ENCODE results near the gene RNF166. TPM values are rescaled to one million over a fixed set of nuclear protein-coding genes. Genes with fewer than 3 reads are reported as not detected.
A peak's percentile ranks its signal among the peaks of the same experiment; 100 is the strongest.

Gene RNF166
- total and polyA plus RNA-seq, 2 of the 13 experiments (the other 11 are each of a cell fraction or from before 2014, with no cell fraction given), result 21.4 to 23.0 TPM

DNA sequence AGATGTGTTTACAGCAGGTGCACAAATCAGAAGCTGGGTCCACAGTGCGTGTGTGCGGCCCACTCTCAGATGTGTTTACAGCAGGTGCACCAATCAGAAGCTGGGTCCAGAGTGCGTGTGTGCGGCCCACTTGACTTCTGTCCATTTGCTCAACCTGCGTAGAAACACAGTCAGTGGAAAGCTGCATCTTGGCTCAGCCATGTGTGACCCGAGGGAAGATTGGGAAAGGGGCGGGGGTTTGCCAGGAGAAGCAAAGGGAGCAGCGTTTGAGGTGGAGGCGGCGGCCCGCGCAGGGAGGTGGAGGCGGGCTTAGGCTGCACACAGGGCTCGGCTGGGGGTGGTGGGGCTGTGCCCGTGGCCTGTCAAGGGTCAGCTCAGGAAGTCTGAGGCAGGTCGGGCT lies 4.3 kb upstream of the RNF166 start (continued):
- TF ChIP-seq, protein P1, sequence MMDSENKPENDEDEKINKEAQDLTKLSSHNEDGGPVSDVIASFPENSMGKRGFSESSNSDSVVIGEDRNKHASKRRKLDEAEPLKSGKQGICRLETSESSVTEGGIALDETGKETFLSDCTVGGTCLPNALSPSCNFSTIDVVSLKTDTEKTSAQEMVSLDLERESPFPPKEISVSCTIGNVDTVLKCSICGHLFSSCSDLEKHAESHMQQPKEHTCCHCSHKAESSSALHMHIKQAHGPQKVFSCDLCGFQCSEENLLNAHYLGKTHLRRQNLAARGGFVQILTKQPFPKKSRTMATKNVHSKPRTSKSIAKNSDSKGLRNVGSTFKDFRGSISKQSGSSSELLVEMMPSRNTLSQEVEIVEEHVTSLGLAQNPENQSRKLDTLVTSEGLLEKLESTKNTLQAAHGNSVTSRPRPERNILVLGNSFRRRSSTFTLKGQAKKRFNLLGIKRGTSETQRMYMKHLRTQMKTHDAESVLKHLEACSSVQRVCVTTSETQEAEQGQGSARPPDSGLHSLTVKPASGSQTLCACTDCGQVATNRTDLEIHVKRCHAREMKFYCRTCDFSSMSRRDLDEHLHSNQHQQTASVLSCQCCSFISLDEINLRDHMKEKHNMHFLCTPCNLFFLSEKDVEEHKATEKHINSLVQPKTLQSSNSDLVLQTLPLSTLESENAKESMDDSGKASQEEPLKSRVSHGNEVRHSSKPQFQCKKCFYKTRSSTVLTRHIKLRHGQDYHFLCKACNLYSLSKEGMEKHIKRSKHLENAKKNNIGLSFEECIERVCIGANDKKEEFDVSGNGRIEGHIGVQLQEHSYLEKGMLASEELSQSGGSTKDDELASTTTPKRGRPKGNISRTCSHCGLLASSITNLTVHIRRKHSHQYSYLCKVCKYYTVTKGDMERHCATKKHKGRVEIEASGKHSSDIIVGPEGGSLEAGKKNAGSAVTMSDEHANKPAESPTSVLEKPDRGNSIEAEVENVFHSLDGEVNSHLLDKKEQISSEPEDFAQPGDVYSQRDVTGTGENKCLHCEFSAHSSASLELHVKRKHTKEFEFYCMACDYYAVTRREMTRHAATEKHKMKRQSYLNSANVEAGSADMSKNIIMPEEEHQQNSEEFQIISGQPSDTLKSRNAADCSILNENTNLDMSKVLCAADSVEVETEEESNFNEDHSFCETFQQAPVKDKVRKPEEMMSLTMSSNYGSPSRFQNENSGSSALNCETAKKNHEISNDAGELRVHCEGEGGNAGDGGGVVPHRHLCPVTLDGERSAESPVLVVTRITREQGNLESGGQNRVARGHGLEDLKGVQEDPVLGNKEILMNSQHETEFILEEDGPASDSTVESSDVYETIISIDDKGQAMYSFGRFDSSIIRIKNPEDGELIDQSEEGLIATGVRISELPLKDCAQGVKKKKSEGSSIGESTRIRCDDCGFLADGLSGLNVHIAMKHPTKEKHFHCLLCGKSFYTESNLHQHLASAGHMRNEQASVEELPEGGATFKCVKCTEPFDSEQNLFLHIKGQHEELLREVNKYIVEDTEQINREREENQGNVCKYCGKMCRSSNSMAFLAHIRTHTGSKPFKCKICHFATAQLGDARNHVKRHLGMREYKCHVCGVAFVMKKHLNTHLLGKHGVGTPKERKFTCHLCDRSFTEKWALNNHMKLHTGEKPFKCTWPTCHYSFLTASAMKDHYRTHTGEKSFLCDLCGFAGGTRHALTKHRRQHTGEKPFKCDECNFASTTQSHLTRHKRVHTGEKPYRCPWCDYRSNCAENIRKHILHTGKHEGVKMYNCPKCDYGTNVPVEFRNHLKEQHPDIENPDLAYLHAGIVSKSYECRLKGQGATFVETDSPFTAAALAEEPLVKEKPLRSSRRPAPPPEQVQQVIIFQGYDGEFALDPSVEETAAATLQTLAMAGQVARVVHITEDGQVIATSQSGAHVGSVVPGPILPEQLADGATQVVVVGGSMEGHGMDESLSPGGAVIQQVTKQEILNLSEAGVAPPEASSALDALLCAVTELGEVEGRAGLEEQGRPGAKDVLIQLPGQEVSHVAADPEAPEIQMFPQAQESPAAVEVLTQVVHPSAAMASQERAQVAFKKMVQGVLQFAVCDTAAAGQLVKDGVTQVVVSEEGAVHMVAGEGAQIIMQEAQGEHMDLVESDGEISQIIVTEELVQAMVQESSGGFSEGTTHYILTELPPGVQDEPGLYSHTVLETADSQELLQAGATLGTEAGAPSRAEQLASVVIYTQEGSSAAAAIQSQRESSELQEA (CRISPR knock-in tag; IDR thresholded peaks at IDR 0.05; ENCODE audit: not compliant biosample characterization), result no peak
- no peak for TF ChIP-seq ATF7-NPFF (CRISPR knock-in tag; IDR thresholded peaks at IDR 0.05; ENCODE audit: low read depth)
- no peak for TF ChIP-seq ESRRA (CRISPR knock-in tag; IDR thresholded peaks at IDR 0.05; ENCODE audit: low read depth)
- TF ChIP-seq TOPORS (CRISPR knock-in tag; IDR thresholded peaks at IDR 0.05), result no peak
- 0 out of 2 replicates have a peak, but pooled peaks have one; percentile 16 for TF ChIP-seq HNF4G (IDR thresholded peaks at IDR 0.05; ENCODE audit: borderline replicate concordance, low read depth, low read length)
- TF ChIP-seq HNF4G (CRISPR knock-in tag; IDR thresholded peaks at IDR 0.05; ENCODE audit: borderline replicate concordance, low read depth), result no peak
- no peak; the same call in 1 of the 2 replicates for TF ChIP-seq ZNF547 (CRISPR knock-in tag; IDR thresholded peaks at IDR 0.05)
- TF ChIP-seq MAF1 (CRISPR knock-in tag; IDR thresholded peaks at IDR 0.05; ENCODE audit: borderline replicate concordance), result no peak
- TF ChIP-seq, protein P2, sequence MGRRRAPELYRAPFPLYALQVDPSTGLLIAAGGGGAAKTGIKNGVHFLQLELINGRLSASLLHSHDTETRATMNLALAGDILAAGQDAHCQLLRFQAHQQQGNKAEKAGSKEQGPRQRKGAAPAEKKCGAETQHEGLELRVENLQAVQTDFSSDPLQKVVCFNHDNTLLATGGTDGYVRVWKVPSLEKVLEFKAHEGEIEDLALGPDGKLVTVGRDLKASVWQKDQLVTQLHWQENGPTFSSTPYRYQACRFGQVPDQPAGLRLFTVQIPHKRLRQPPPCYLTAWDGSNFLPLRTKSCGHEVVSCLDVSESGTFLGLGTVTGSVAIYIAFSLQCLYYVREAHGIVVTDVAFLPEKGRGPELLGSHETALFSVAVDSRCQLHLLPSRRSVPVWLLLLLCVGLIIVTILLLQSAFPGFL (CRISPR knock-in tag; IDR thresholded peaks at IDR 0.05), result no peak
- TF ChIP-seq ZNF83 (CRISPR knock-in tag; IDR thresholded peaks at IDR 0.05; ENCODE audit: borderline replicate concordance), result no peak
- TF ChIP-seq PHF5A (CRISPR knock-in tag; IDR thresholded peaks at IDR 0.05; ENCODE audit: low read depth, unreplicated experiment), result no peak
- no peak for TF ChIP-seq SAFB2 (CRISPR knock-in tag; IDR thresholded peaks at IDR 0.05; ENCODE audit: borderline replicate concordance, low read depth)
- no peak for TF ChIP-seq ZBTB42 (CRISPR knock-in tag; IDR thresholded peaks at IDR 0.05)
- peak; percentile 43; the same call in 1 of the 2 replicates for TF ChIP-seq ZFX (CRISPR knock-in tag; IDR thresholded peaks at IDR 0.05; ENCODE audit: low read depth)
- TF ChIP-seq ZNF484 (CRISPR knock-in tag; IDR thresholded peaks at IDR 0.05; ENCODE audit: borderline replicate concordance, low read depth), result no peak
- peak; percentile 29; the same call in 1 of the 2 replicates for TF ChIP-seq SALL1 (CRISPR knock-in tag; IDR thresholded peaks at IDR 0.05)
- TF ChIP-seq ZFP36L1 (CRISPR knock-in tag; IDR thresholded peaks at IDR 0.05), result no peak
- TF ChIP-seq ZNF501 (CRISPR knock-in tag; IDR thresholded peaks at IDR 0.05), result no peak
- 0 out of 4 replicates have a peak, but pooled peaks of 1 of the 2 experiments have one; percentile 23 for TF ChIP-seq POLR2A (IDR thresholded peaks at IDR 0.05; ENCODE audit: insufficient read depth in 1 of 2, low read depth in 2 of 2, low read length in 2 of 2)
- TF ChIP-seq HDAC1 (CRISPR knock-in tag; IDR thresholded peaks at IDR 0.05), result peak; percentile 34; the same call in 1 of the 2 replicates
- no peak for TF ChIP-seq ZIK1 (CRISPR knock-in tag; IDR thresholded peaks at IDR 0.05; ENCODE audit: borderline replicate concordance, low read depth)
- no peak for TF ChIP-seq DNMT1 (CRISPR knock-in tag; IDR thresholded peaks at IDR 0.05)
- no peak for TF ChIP-seq ZSCAN21 (CRISPR knock-in tag; IDR thresholded peaks at IDR 0.05; ENCODE audit: borderline replicate concordance)
